Gastrocnemius medialis (tissue), 4 donors: ENCODE measurements around the gene PBRM1. TPM values are rescaled to one million over a fixed set of nuclear protein-coding genes. Genes with fewer than 3 reads are reported as not detected.

Source experiments
- ATAC-seq, 2 donors: fragments of 150-250 bp; one replicate each; pipeline ENCODE4 v1.9.1; 2016
- DNase-seq, 2 donors: peaks; one replicate each; pipeline ENCODE4 v3.0.0-alpha.2; 2019
- H3K27ac ChIP-seq, 4 donors: fragments of 200-600 bp; sonication (generic); 1 replicate in 1 of 4; 2 replicates in 3 of 4; pipeline ENCODE4 v1.5.1; 2016 to 2018; ENCODE audit warnings: mild to moderate bottlenecking in 2 of 4, moderate library complexity in 1 of 4
- H3K27me3 ChIP-seq, 3 donors: fragments of 200-600 bp; sonication (generic) in 2 of 3; 1 replicate in 1 of 3; 2 replicates in 2 of 3; pipeline versions ENCODE4 v1.5.1 to v1.6.0; 2016 to 2019; ENCODE audit warnings: mild to moderate bottlenecking in 1 of 3, moderate library complexity in 1 of 3
- H3K36me3 ChIP-seq, 2 donors: fragments of 200-600 bp; sonication (generic) in 1 of 2; one replicate each; pipeline ENCODE4 v1.5.1; 2017 to 2018
- H3K4me1 ChIP-seq, 2 donors: fragments of 200-600 bp; sonication (generic) in 1 of 2; one replicate each; pipeline ENCODE4 v1.5.1; 2016 to 2017; ENCODE audit warnings: mild to moderate bottlenecking in 2 of 2
- H3K4me3 ChIP-seq, 4 donors: fragments of 200-600 bp; sonication (generic) in 3 of 4; 1 replicate in 1 of 4; 2 replicates in 3 of 4; pipeline ENCODE4 v1.5.1; 2016 to 2019; ENCODE audit warnings: mild to moderate bottlenecking in 2 of 4
- H3K9me3 ChIP-seq, 3 donors: fragments of 200-600 bp; sonication (generic) in 2 of 3; 1 replicate in 1 of 3; 2 replicates in 2 of 3; pipeline ENCODE4 v1.5.1; 2016 to 2019
- POLR2A ChIP-seq, 2 donors: fragments of 450-650 bp; IDR thresholded peaks; one replicate each; pipeline ENCODE4 v1.6.1; 2017; ENCODE audit warnings: antibody characterized with exemption in 2 of 2, mild to moderate bottlenecking in 2 of 2, moderate library complexity in 2 of 2
- in situ Hi-C, 4 donors: fragments of 200-750 bp; cut with MboI; loops; one replicate each; pipeline versions ENCODE4 v1.15.0 to v1.8.0; 2017; ENCODE audit warnings: low sequenced_read_pairs in 4 of 4
- intact Hi-C: fragments of 100-400 bp; cut with DNase I; formaldehyde crosslinking; loops from one replicate; pipeline ENCODE4 v1.15.1; 2023; ENCODE audit warnings: low total_unique reads
- total RNA-seq, 4 donors: library from RNA; depleted of rRNA; stranded (reverse); fragments of >200 nt; gene quantifications; one replicate each; pipeline versions ENCODE4 v1.1.0 to v1.2.3, GENCODE V29; 2016
- TF ChIP-seq, protein P1 (sequence below), 5 experiments: fragments of 450-650 bp in 3 of 5; fragments of 200-600 bp in 2 of 5; sonication (generic) in 2 of 5; IDR thresholded peaks in 4 of 5; conservative IDR thresholded peaks in 1 of 5; 1 replicate in 4 of 5; 2 replicates in 1 of 5; pipeline ENCODE4 v1.5.1; 2016 to 2019; ENCODE audit warnings: antibody characterized with exemption in 5 of 5, mild to moderate bottlenecking in 3 of 5, moderate library complexity in 3 of 5

Gene PBRM1
- total RNA-seq, 4 donors from 2014 or later = 22.9 to 45.2 (median 27.5) TPM

GRCh38 chr3:52724511-52724910, 38.8 kb upstream of the PBRM1 start:
- TF ChIP-seq POLR2A (IDR thresholded peaks at IDR 0.05) = no peak
- TF ChIP-seq, protein P1, sequence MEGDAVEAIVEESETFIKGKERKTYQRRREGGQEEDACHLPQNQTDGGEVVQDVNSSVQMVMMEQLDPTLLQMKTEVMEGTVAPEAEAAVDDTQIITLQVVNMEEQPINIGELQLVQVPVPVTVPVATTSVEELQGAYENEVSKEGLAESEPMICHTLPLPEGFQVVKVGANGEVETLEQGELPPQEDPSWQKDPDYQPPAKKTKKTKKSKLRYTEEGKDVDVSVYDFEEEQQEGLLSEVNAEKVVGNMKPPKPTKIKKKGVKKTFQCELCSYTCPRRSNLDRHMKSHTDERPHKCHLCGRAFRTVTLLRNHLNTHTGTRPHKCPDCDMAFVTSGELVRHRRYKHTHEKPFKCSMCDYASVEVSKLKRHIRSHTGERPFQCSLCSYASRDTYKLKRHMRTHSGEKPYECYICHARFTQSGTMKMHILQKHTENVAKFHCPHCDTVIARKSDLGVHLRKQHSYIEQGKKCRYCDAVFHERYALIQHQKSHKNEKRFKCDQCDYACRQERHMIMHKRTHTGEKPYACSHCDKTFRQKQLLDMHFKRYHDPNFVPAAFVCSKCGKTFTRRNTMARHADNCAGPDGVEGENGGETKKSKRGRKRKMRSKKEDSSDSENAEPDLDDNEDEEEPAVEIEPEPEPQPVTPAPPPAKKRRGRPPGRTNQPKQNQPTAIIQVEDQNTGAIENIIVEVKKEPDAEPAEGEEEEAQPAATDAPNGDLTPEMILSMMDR (IDR thresholded peaks at IDR 0.05 in 4 of 5, conservative IDR thresholded peaks at IDR 0.05 in 1 of 5) = no peak
- H3K36me3 ChIP-seq = peaks cover 0 to 12% of the 10 kb centered on the region in 2 donors
- DNase-seq (no peak), ATAC-seq (no peak)
- in situ Hi-C loops = no loop called here
- intact Hi-C loops = no loop called here
- no peaks in the 10 kb centered on the region for H3K4me1 ChIP-seq
- H3K4me3 ChIP-seq = no peak overlapping the region
- no peaks in the 10 kb centered on the region for H3K27me3 ChIP-seq
- H3K9me3 ChIP-seq = no peaks in the 10 kb centered on the region
- no peak overlapping the region for H3K27ac ChIP-seq

- no peak for DNase-seq
- peaks cover 0 to 13% of the 10 kb centered on the region in 2 donors for H3K36me3 ChIP-seq
- H3K27me3 ChIP-seq = no peaks in the 10 kb centered on the region
- H3K27ac ChIP-seq = no peak overlapping the region
- no peaks in the 10 kb centered on the region for H3K4me1 ChIP-seq
- H3K4me3 ChIP-seq = no peak overlapping the region
- in situ Hi-C loops (no loop called here), intact Hi-C loops (no loop called here)
- no peak for TF ChIP-seq POLR2A (IDR thresholded peaks at IDR 0.05)
- TF ChIP-seq, protein P1 (IDR thresholded peaks at IDR 0.05 in 4 of 5, conservative IDR thresholded peaks at IDR 0.05 in 1 of 5) = no peak
- H3K9me3 ChIP-seq = no peaks in the 10 kb centered on the region
- no peak for ATAC-seq
Measured at GRCh38 chr3:52723935-52724334, 38.2 kb upstream of the PBRM1 start.

DNA sequence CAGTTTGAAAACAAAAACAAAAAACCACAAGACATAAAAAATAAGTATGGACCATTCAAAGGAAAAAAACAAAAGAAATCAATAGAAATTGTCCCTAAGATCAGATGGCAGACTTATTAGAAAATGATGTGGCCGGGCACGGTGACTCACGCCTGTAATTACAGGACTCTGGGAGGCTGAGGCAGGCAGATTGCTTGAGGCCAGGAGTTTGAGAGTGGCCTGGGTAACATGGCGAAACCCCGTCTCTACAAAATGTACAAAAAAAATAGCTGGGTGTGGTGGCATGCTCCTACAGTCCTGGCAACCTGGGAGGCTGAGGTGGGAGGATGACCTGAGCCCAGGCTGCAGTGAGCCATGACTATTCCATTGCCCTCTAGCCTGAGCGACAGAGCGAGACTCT, 36.8 kb upstream of the PBRM1 start:
- DNase-seq (no peak), ATAC-seq (no peak)
- in situ Hi-C loops = no loop called here
- Histone ChIP-seq H3K27ac (no peak overlapping the region), H3K9me3 (no peaks in the 10 kb centered on the region), H3K36me3 (peaks cover 0 to 10% of the 10 kb centered on the region in 2 donors), H3K4me1 (no peaks in the 10 kb centered on the region), H3K27me3 (no peaks in the 10 kb centered on the region), H3K4me3 (no peak overlapping the region)
- intact Hi-C loops = no loop called here
- TF ChIP-seq, protein P1 (IDR thresholded peaks at IDR 0.05 in 4 of 5, conservative IDR thresholded peaks at IDR 0.05 in 1 of 5) = no peak
- TF ChIP-seq POLR2A (IDR thresholded peaks at IDR 0.05) = no peak

- ATAC-seq (no peak), DNase-seq (no peak)
- intact Hi-C loops (no loop called here), in situ Hi-C loops (no loop called here)
- H3K36me3 ChIP-seq = peaks cover 0 to 10% of the 10 kb centered on the region in 2 donors
- H3K27ac ChIP-seq = no peak overlapping the region
- TF ChIP-seq POLR2A (IDR thresholded peaks at IDR 0.05) = no peak
- no peaks in the 10 kb centered on the region for H3K9me3 ChIP-seq
- no peaks in the 10 kb centered on the region for H3K4me1 ChIP-seq
- H3K27me3 ChIP-seq = no peaks in the 10 kb centered on the region
- H3K4me3 ChIP-seq = no peak overlapping the region
Measured at GRCh38 chr3:52721730-52722008, 36.0 kb upstream of the PBRM1 start.

DNA sequence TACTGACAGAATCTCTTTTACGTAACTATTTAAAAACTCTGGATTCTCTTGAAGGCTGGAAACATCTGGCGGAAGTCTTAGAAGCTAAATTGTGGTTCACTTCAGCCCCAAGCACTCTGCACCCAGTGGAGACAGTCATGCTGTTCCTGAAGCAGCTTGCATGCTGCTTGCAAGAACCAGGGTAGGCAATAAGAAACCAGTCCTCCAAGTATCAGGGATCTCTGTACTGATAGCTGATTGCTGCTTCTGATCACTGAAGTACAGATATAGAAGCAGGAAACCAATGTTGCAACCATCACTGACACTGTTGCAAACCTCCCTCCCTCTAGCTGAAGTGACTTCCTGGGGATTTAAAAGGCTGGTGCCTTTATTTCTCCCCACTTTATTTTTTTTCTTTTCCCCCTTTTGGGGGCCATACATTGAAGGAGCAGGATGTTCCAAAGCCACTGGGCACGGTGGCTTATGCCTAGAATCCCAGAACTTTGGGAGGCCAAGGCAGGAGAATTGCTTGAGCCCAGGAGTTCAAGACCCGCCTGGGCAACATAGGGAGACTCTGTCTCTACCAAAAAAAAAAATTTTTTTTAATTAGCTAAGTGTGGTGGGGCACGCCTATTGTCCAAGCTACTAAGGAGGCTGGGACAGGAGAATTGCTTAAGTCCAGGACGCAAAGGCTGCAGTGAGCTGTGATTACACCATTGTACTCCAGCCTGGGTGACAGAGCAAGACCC, 35.5 kb upstream of the PBRM1 start:
- ATAC-seq (no peak), DNase-seq (no peak)
- Histone ChIP-seq H3K4me3 (no peak overlapping the region), H3K27ac (no peak overlapping the region), H3K27me3 (no peaks in the 10 kb centered on the region), H3K9me3 (no peaks in the 10 kb centered on the region), H3K36me3 (peaks cover 0 to 10% of the 10 kb centered on the region in 2 donors), H3K4me1 (no peaks in the 10 kb centered on the region)
- TF ChIP-seq, protein P1 (IDR thresholded peaks at IDR 0.05 in 4 of 5, conservative IDR thresholded peaks at IDR 0.05 in 1 of 5) = no peak
- TF ChIP-seq POLR2A (IDR thresholded peaks at IDR 0.05) = no peak
- in situ Hi-C loops (no loop called here), intact Hi-C loops (no loop called here)
